ENCODE results near the gene TTC28.
"Not testable (repeated sequence)": the region's sequence is repeated elsewhere in the genome, so short reads cannot be mapped to it uniquely, and the experiment has no call there.

The TTC28 gene

DNA sequence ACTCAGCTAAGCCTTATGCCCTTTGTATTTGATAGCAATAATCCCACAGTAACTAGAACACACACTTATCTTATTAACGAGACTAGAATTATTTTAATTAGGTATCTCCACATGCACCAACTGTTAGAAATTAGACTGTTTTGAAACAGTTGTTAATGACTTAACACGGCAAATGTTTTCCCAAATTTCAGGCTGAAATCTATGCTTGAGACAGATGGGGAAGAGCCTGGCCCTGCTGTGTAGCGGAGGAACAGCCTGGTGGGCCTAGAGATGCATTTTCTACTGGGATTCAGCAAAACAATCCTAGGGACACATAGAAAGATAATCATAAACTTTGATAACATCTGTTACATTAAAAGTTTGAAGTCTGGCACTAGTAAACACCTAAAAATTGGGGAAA lies 273.4 kb downstream of the TTC28 start:
- no peak for DNase-seq (ENCODE audit: low spot score)

DNA sequence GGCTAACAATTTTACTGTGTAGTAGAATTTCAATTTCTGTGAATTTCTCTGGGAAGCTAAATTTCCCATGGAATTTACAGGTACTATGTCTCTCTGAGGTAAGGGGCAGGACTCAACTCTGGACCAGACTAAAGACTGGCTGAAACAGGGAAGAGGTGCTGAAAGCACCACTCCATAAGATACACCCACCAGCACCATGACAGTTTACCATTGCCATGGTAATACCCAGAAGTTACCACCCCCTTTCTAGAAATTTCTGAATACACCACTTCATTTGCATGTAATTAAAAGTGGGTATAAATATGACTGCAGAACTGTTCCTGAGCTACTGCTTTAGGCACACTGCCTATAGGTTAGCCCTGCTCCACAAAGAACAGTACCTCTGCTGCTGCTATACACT lies 274.1 kb downstream of the TTC28 start:
- no peak for DNase-seq (ENCODE audit: low spot score)

- DNase-seq (ENCODE audit: low spot score): no peak
Measured at GRCh38 chr22:28402539-28402938, 277.1 kb downstream of the TTC28 start.

DNA sequence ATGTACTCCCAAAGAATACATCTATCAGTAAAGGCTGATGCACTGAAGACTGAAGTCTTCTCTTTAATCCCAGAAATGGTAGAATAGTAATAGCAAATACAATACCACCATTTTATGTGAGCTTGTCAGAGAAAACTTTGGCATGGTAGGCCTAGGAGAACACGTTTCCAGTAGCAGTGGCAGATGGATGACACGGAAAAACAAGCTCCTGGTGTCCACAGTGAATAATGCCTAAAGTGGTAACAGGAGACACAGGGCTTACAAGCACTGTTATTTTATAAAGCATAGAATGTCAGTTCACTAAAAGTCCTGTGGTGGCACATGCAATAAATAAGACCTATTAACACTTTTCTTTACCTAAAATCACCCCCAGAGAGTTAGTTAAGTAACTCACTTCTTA lies 277.6 kb downstream of the TTC28 start:
- no peak for DNase-seq (ENCODE audit: low spot score)

DNA sequence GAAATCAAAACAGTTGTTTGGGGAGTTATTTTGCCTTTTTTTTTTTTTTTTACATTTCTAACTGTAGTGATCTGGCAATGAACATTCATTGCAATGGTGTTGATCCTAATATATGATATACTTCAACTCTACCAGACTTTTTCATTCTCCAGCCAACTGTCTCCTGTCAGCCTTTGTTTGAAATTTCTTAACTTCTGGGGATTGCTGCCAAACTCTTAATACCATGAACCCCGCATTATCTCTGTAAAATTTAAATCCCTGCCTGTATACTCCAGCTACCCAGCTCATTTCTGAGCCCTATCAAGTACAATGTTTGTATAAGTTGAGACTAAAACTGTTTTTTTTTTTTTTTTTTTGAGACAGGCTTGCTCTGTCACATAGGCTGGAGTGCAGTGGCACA lies 280.7 kb downstream of the TTC28 start:
- DNase-seq (ENCODE audit: low spot score): no peak

GRCh38 chr22:28398355-28398754 lies 281.3 kb downstream of the TTC28 start:
- DNase-seq (ENCODE audit: low spot score): no peak

- DNase-seq (ENCODE audit: low spot score): no peak
Measured at GRCh38 chr22:28397306-28397705, 282.3 kb downstream of the TTC28 start.

DNA sequence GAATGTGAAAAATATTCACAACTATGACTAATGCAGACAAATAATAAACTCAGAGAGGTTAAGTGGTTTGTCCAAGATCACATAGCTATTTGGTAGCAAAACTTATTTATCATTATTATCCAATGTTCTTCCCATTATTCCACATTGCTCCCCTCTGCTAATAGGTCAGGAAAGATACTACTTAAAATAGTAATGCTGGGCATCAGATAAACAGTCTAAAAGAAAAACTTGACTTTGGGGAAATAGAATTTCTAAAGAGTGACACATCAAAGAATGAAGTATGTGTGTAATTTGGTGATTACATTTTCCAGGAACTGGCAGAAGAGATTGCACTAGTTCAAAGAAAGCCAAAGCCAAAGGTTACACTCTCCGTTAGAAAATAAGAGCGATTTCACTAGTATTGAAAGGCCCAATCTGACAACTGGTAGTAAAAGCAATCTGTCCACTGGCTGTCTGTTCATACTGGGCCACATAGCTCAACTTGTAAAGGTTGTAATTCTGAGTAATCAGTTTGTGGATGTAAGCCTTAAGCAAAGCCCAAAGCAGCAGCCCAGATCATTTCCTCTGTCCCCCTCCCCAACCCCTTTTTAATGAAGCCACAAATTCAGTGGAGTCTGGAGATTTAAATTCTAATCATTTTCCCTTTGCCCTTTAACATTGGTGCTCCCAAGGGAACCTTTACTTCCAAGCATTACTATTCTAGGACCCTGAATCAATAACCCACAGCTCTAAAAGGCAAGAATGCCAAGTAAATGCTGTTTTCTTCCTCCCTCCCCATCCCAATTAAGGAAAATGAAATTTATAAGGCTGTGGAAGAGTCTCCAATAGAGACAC lies 283.5 kb downstream of the TTC28 start:
- no peak for DNase-seq (ENCODE audit: low spot score)

- DNase-seq (ENCODE audit: low spot score): no peak
Measured at GRCh38 chr22:28395520-28395919, 284.1 kb downstream of the TTC28 start.

GRCh38 chr22:28394513-28395110 lies 285.0 kb downstream of the TTC28 start:
- no peak for DNase-seq (ENCODE audit: low spot score)

GRCh38 chr22:28381429-28382167 lies 298.0 kb downstream of the TTC28 start:
- DNase-seq (ENCODE audit: low spot score): no peak

GRCh38 chr22:28379951-28380350 lies 299.7 kb downstream of the TTC28 start:
- no peak for DNase-seq (ENCODE audit: low spot score)

GRCh38 chr22:28379075-28379779 lies 300.4 kb downstream of the TTC28 start:
- DNase-seq (ENCODE audit: low spot score): no peak

- DNase-seq (ENCODE audit: low spot score): no peak
Measured at GRCh38 chr22:28375761-28376534, 303.7 kb downstream of the TTC28 start.

DNA sequence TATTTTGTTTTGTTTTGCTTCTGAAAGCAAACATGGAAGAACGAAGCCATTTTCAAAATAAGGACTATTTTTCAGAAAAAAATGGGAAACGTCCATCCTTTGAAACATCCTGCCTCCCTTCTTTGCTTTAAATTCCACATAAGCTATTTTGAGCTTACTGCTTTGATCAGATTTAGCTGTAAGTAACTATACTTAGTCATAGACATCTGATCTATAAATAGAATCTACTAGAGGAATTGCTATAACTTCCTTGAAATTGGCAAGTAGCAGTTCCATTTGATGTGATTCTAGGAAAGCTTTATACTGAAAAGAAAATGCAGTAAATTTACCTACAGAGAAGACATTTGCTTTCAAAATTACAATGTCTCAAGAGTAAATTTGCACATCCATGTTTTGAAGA lies 305.8 kb downstream of the TTC28 start:
- DNase-seq (ENCODE audit: low spot score): no peak

DNA sequence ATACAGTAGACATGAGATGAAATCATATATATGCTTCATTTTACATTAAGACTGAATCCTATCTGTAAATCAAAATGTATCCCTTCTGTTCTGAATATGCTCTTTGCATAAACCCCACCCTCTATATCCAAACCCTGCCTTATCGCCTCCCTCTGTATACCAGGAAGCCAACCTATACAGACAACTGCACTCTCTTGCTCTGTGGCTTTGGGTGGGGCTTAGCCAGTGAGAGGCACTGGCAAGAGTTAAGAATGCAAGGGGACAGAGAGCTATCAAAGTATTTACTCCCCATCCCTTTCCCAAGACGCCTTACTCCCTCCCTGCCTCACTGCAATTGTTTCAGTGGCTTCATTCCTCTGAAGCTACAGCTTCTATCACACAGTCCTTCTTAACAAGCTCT lies 309.8 kb downstream of the TTC28 start:
- no peak for DNase-seq (ENCODE audit: low spot score)

- no peak for DNase-seq (ENCODE audit: low spot score)
Measured at GRCh38 chr22:28366856-28367255, 312.8 kb downstream of the TTC28 start.

- DNase-seq (ENCODE audit: low spot score): no peak
Measured at GRCh38 chr22:28365371-28365770, 314.3 kb downstream of the TTC28 start.

DNA sequence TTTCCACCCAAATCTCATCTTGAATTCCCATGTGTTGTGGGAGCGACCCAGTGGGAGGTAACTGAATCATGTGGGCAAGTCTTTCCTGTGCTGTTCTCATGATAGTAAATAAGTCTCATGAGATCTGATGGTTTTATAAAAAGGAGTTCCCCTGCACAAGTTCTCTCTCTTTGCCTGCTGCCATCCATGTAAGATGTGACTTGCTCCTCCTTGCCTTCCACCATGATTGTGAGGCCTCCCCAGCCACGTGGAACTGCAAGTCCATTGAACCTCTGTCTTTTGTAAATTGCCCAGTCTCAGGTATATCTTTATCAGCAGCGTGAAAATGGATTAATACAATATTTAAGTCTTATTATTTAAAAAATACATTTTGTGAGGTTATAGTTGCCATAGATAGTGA lies 315.5 kb downstream of the TTC28 start:
- DNase-seq (ENCODE audit: low spot score): not testable (repeated sequence)

DNA sequence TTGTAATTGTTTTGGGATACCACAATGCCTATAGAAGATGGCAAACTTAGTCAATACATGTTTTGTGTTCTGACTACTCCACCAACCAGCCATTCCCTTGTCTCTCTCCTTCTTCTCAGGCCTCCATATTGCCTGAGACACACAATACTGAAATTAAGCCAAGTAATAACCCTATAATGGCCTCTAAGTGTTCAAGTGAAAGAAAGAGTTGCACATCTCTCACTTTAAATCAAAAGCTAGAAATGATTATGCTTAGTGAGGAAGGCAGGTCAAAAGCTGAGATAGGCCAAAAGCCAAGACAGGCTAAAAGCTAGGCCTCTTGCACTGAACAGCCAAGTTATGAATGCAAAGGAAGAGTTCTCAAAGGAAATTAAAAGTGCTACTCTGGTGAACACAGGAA lies 318.7 kb downstream of the TTC28 start:
- no peak for DNase-seq (ENCODE audit: low spot score)

- DNase-seq (ENCODE audit: low spot score): no peak
Measured at GRCh38 chr22:28358312-28358711, 321.3 kb downstream of the TTC28 start.

DNA sequence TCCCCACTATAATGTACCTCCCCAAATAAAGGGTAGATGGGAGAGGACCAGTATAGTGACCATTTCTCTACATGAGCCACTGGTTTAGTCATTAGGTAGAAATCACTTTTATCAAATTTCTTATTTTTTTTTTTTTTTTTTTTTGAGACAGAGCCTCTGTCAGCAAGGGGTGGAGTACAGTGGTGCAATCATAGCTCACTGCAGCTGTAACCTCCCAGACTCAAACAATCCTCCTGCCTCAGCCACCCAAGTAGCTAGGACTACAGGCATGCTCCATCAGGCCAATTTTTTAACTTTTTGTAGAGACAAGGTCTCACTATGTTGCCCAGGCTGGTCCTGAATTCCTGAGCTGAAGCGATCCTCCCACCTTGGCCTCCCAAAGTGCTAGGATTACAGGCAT lies 322.4 kb downstream of the TTC28 start:
- no peak for DNase-seq (ENCODE audit: low spot score)
